ENCODE measurements around the gene LRRC7. TPM values are rescaled to one million over a fixed set of nuclear protein-coding genes. Genes with fewer than 3 reads are reported as not detected.

Gene LRRC7
- total and polyA plus RNA-seq, 2 of the 13 experiments (the other 11 are each of a cell fraction or from before 2014, with no cell fraction given): not detected

DNA sequence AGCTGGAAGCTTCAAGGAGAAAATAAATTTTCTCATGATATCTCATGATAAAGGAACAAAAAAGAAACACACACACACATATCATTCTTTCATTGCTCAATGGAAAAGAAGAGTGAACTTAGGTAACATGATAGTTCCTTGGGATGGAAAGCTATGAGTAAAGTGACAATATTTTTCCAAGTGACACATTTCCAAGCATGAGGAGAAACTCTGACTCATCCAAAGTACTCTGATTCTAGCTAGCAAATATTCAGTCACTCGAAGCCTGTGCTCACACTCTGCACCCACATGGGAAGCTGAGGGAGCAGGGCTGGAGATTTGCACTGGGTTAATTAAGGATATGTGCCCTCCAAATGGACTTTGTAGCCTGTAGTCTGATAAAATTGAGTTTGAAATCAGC lies 415.3 kb downstream of the LRRC7 start:
- no peaks in the 10 kb centered on the region; the same call in 1 of the 2 replicates for H4K20me1 ChIP-seq (ENCODE audit: insufficient read depth, low read length)
- intact Hi-C loops (cut with micrococcal nuclease; ENCODE audit: unreplicated experiment) (no loop called here), in situ Hi-C loops (cut with HindIII; ENCODE audit: extremely low pct_ligation_motif_present, low pct_unique_long_range_greater_than_20kb) (no loop called here)
- no peaks in the 10 kb centered on the region for H3K79me2 ChIP-seq (ENCODE audit: insufficient read depth, low read length)
- ChIA-PET POLR2A (no interaction called here), CTCF (ENCODE audit: low intra/inter-chr PET ratio, low total read pairs) (no interaction called here)
- no peak overlapping the region for H3K4me2 ChIP-seq (ENCODE audit: low read depth, low read length)
- no peak overlapping the region for H3K4me3 ChIP-seq (replicated peaks in 1 of 3; ENCODE audit: insufficient read depth in 1 of 3, low read depth in 2 of 3, low read length in 3 of 3)
- H3K9ac ChIP-seq (ENCODE audit: insufficient read depth, low read depth, low read length): no peak overlapping the region
- 0% methylated on average over 1 of the region's 1 CpG for WGBS (ENCODE audit: low lambda C conversion rate)
- no peak overlapping the region for H3K27ac ChIP-seq (ENCODE audit: extremely low read length, insufficient read depth, low read length)
- TF ChIP-seq, protein P1, sequence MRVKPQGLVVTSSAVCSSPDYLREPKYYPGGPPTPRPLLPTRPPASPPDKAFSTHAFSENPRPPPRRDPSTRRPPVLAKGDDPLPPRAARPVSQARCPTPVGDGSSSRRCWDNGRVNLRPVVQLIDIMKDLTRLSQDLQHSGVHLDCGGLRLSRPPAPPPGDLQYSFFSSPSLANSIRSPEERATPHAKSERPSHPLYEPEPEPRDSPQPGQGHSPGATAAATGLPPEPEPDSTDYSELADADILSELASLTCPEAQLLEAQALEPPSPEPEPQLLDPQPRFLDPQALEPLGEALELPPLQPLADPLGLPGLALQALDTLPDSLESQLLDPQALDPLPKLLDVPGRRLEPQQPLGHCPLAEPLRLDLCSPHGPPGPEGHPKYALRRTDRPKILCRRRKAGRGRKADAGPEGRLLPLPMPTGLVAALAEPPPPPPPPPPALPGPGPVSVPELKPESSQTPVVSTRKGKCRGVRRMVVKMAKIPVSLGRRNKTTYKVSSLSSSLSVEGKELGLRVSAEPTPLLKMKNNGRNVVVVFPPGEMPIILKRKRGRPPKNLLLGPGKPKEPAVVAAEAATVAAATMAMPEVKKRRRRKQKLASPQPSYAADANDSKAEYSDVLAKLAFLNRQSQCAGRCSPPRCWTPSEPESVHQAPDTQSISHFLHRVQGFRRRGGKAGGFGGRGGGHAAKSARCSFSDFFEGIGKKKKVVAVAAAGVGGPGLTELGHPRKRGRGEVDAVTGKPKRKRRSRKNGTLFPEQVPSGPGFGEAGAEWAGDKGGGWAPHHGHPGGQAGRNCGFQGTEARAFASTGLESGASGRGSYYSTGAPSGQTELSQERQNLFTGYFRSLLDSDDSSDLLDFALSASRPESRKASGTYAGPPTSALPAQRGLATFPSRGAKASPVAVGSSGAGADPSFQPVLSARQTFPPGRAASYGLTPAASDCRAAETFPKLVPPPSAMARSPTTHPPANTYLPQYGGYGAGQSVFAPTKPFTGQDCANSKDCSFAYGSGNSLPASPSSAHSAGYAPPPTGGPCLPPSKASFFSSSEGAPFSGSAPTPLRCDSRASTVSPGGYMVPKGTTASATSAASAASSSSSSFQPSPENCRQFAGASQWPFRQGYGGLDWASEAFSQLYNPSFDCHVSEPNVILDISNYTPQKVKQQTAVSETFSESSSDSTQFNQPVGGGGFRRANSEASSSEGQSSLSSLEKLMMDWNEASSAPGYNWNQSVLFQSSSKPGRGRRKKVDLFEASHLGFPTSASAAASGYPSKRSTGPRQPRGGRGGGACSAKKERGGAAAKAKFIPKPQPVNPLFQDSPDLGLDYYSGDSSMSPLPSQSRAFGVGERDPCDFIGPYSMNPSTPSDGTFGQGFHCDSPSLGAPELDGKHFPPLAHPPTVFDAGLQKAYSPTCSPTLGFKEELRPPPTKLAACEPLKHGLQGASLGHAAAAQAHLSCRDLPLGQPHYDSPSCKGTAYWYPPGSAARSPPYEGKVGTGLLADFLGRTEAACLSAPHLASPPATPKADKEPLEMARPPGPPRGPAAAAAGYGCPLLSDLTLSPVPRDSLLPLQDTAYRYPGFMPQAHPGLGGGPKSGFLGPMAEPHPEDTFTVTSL (CRISPR knock-in tag; IDR thresholded peaks at IDR 0.05; ENCODE audit: borderline replicate concordance): no peak
- TF ChIP-seq SMC3 (IDR thresholded peaks at IDR 0.05; ENCODE audit: low read length): no peak
- H3K4me1 ChIP-seq (ENCODE audit: insufficient read depth, low read length): no peaks in the 10 kb centered on the region
- BruUV-seq (replicated peaks): no TSS peak
- no peaks in the 10 kb centered on the region for H3K36me3 ChIP-seq (replicated peaks in 1 of 2; ENCODE audit: control insufficient read depth in 1 of 2, insufficient read depth in 2 of 2, low read length in 2 of 2)
- H3K9me3 ChIP-seq (ENCODE audit: low read length): no peaks in the 10 kb centered on the region
- DNase-seq (ENCODE audit: low spot score) (no peak), FAIRE-seq (no peak), ATAC-seq (no peak)
- no peaks in the 10 kb centered on the region for H3K27me3 ChIP-seq (ENCODE audit: control insufficient read depth in 1 of 2, insufficient read depth in 2 of 2, low read length in 2 of 2)
- H2AFZ ChIP-seq (ENCODE audit: low read length): no peak overlapping the region

DNA sequence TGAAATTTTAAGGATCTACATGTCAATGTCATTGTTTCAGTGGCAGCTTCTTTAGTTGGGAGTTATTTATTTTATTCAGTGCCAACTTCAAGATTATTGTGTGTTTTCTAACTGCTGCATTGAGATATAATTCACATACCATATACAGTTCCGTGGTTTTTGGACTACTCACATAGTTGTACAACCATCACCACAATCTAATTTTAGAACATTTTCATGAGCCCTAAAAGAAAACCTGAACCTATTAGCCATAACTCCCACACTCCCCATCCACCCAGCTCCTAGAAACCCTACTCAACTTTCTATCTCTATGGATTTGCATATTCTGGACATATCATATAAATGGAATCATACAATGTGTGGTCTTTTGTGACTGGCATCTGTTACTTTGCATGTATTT lies 417.7 kb downstream of the LRRC7 start:
- 0% methylated on average over 1 of the region's 1 CpG for WGBS (ENCODE audit: low lambda C conversion rate)
- no peak for TF ChIP-seq SIN3B (IDR thresholded peaks at IDR 0.05; ENCODE audit: low read length)
- TF ChIP-seq KAT7 (CRISPR knock-in tag; IDR thresholded peaks at IDR 0.05; ENCODE audit: borderline replicate concordance): no peak
- TF ChIP-seq TMF1 (CRISPR knock-in tag; IDR thresholded peaks at IDR 0.05; ENCODE audit: low read depth): no peak
- no peak for TF ChIP-seq NFE2L1 (CRISPR knock-in tag; IDR thresholded peaks at IDR 0.05; ENCODE audit: borderline replicate concordance)
- no peak for TF ChIP-seq MIXL1 (CRISPR knock-in tag; IDR thresholded peaks at IDR 0.05)
- no peak for TF ChIP-seq NR2F6 (IDR thresholded peaks at IDR 0.05)
- TF ChIP-seq NR2F6 (CRISPR knock-in tag; IDR thresholded peaks at IDR 0.05): no peak
- no peak for TF ChIP-seq MYNN (CRISPR knock-in tag; IDR thresholded peaks at IDR 0.05; ENCODE audit: low read depth)
- TF ChIP-seq, protein P2, sequence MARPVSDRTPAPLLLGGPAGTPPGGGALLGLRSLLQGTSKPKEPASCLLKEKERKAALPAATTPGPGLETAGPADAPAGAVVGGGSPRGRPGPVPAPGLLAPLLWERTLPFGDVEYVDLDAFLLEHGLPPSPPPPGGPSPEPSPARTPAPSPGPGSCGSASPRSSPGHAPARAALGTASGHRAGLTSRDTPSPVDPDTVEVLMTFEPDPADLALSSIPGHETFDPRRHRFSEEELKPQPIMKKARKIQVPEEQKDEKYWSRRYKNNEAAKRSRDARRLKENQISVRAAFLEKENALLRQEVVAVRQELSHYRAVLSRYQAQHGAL (CRISPR knock-in tag; IDR thresholded peaks at IDR 0.05; ENCODE audit: not compliant biosample characterization): no peak

More for the DNA sequence above, 417.7 kb downstream of the LRRC7 start:
- Histone ChIP-seq H4K20me1 (ENCODE audit: insufficient read depth, low read length) (no peaks in the 10 kb centered on the region; the same call in 1 of the 2 replicates), H3K4me3 (replicated peaks in 1 of 3; ENCODE audit: insufficient read depth in 1 of 3, low read depth in 2 of 3, low read length in 3 of 3) (no peak overlapping the region), H3K27me3 (ENCODE audit: control insufficient read depth in 1 of 2, insufficient read depth in 2 of 2, low read length in 2 of 2) (no peaks in the 10 kb centered on the region), H3K4me2 (ENCODE audit: low read depth, low read length) (no peak overlapping the region), H3K79me2 (ENCODE audit: insufficient read depth, low read length) (no peaks in the 10 kb centered on the region), H3K27ac (ENCODE audit: extremely low read length, insufficient read depth, low read length) (no peak overlapping the region), H3K4me1 (ENCODE audit: insufficient read depth, low read length) (no peaks in the 10 kb centered on the region), H3K9ac (ENCODE audit: insufficient read depth, low read depth, low read length) (no peak overlapping the region), H3K36me3 (replicated peaks in 1 of 2; ENCODE audit: control insufficient read depth in 1 of 2, insufficient read depth in 2 of 2, low read length in 2 of 2) (no peaks in the 10 kb centered on the region), H3K9me3 (ENCODE audit: low read length) (no peaks in the 10 kb centered on the region), H2AFZ (ENCODE audit: low read length) (no peak overlapping the region)
- CTCF ChIA-PET (ENCODE audit: low intra/inter-chr PET ratio, low total read pairs): no interaction called here
- POLR2A ChIA-PET: no interaction called here
- BruUV-seq (replicated peaks): no TSS peak
- DNase-seq (ENCODE audit: low spot score) (no peak), FAIRE-seq (no peak), ATAC-seq (no peak)
- in situ Hi-C loops (cut with HindIII; ENCODE audit: extremely low pct_ligation_motif_present, low pct_unique_long_range_greater_than_20kb) (no loop called here), intact Hi-C loops (cut with micrococcal nuclease; ENCODE audit: unreplicated experiment) (no loop called here)

Measured in HepG2 (cell line).